IPS-18a (cell line): ENCODE results near the gene WFDC10B.
"Not testable (repeated sequence)": the region's sequence is repeated elsewhere in the genome, so short reads cannot be mapped to it uniquely, and the experiment has no call there.

Experiments used
- H3K27ac ChIP-seq: one replicate; pipeline ENCODE4 v1.5.1; 2013; ENCODE audit warnings: low read length
- H3K27me3 ChIP-seq: one replicate; pipeline ENCODE4 v1.6.1; 2013; ENCODE audit warnings: mild to moderate bottlenecking, low read length; ENCODE audit not compliant: control insufficient read depth, insufficient read depth
- H3K36me3 ChIP-seq: one replicate; pipeline ENCODE4 v1.6.1; 2013; ENCODE audit warnings: low read depth, low read length; ENCODE audit not compliant: control insufficient read depth
- H3K4me1 ChIP-seq: one replicate; pipeline ENCODE4 v1.6.1; 2013; ENCODE audit warnings: low read depth, low read length; ENCODE audit not compliant: control insufficient read depth
- H3K4me3 ChIP-seq: one replicate; pipeline ENCODE4 v1.5.1; 2013; ENCODE audit warnings: low read length
- H3K9ac ChIP-seq: one replicate; pipeline ENCODE4 v1.6.1; 2013; ENCODE audit warnings: mild to moderate bottlenecking, low read length, moderate library complexity
- H3K9me3 ChIP-seq: one replicate; pipeline ENCODE4 v1.6.1; 2013; ENCODE audit warnings: low read depth, low read length; ENCODE audit not compliant: control insufficient read depth

WFDC10B gene

DNA sequence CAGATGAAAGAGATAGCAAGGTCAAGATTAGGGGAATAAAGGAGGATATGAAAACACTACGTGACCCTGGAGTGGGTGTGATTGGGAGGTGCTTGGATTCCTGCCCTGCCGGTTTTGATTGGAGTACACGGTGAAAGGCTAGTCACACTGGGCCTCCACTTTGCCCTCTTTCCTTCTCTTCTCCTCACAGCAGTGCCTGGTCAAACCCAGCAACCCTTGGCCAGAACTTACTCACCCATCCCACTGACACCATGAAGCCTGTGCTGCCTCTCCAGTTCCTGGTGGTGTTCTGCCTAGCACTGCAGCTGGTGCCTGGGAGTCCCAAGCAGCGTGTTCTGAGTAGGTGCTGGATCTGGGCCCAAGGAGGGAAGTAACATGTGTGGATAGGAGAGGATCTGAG, 2.9 kb downstream of the WFDC10B start, which contains the start of gene WFDC13:
WFDC13 (plus strand) TSS at position 166 of the 400 bp plus-strand sequence; CDS start at position 252, 86 bp downstream.
- Histone ChIP-seq H3K36me3 (no peaks in the 10 kb centered on the region), H3K27me3 (no peaks in the 10 kb centered on the region), H3K27ac (no peak within 1 kb of the TSS), H3K9ac (no peak within 1 kb of the TSS), H3K4me3 (no peak within 1 kb of the TSS), H3K4me1 (no peaks in the 10 kb centered on the region), H3K9me3 (no peaks in the 10 kb centered on the region)

- Histone ChIP-seq H3K36me3 (no peaks in the 10 kb centered on the region), H3K27me3 (no peaks in the 10 kb centered on the region), H3K27ac (no peak overlapping the region), H3K9me3 (no peaks in the 10 kb centered on the region), H3K9ac (no peak overlapping the region), H3K4me1 (no peaks in the 10 kb centered on the region), H3K4me3 (no peak overlapping the region)
Observed at GRCh38 chr20:45701104-45701503, 3.7 kb downstream of the WFDC10B start.

GRCh38 chr20:45695496-45695895, 9.3 kb downstream of the WFDC10B start:
- no peaks in the 10 kb centered on the region for H3K36me3 ChIP-seq

GRCh38 chr20:45693346-45693745, 11.5 kb downstream of the WFDC10B start:
- not testable (repeated sequence) for H3K4me3 ChIP-seq, H3K27me3 ChIP-seq, H3K4me1 ChIP-seq, H3K36me3 ChIP-seq, H3K9me3 ChIP-seq, H3K9ac ChIP-seq, H3K27ac ChIP-seq

More at GRCh38 chr20:45695496-45695895, 9.3 kb downstream of the WFDC10B start:
- Histone ChIP-seq H3K27ac (no peak overlapping the region), H3K4me1 (no peaks in the 10 kb centered on the region), H3K4me3 (no peak overlapping the region), H3K27me3 (no peaks in the 10 kb centered on the region), H3K9me3 (peaks cover 7% of the 10 kb centered on the region), H3K9ac (no peak overlapping the region)

DNA sequence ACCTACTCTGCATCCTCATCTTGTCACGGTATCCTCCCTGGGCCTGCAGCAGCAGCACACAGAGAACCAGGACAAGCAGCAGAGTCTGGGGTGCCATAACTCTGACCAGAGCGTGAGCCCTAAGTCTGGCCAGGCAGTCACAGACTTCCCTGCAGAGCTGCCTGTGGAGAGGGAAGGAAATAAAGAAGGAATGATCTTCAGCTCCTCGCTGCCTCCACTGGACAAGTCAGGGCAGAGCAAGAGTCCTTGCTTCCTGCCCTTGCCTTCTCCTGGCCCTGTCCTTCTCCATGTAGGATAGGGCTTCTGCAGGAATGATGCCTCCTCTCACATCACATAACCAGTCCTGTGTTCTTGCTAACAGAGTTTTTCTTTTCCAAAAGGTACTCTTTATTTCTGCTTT, 18.9 kb downstream of the WFDC10B start:
- H3K9ac ChIP-seq: no peak overlapping the region
- H3K27ac ChIP-seq: no peak overlapping the region
- no peaks in the 10 kb centered on the region for H3K4me1 ChIP-seq
- no peaks in the 10 kb centered on the region for H3K36me3 ChIP-seq
- H3K4me3 ChIP-seq: no peak overlapping the region
- no peaks in the 10 kb centered on the region for H3K9me3 ChIP-seq
- no peaks in the 10 kb centered on the region for H3K27me3 ChIP-seq

DNA sequence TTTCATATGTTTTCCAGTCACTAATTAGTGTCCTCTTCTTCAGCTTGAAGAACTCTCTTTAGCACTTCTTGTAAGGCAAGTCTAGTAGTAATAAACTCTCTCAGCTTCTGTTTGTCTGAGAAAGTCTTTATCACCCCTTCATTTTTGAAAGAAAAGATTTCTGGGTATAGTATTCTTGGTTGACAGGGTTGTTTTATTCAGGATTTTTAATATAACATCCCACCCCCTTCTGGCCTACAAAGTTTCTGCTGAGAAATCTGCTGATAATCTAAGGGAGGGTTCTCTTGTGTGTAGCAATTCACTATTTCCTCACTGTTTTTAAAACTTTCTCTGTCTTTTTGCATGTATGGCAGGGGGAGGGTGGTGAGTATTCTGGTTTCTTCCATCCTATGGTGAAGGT, 25.2 kb downstream of the WFDC10B start:
- Histone ChIP-seq H3K9me3 (peaks cover 5% of the 10 kb centered on the region), H3K27ac (no peak overlapping the region), H3K4me1 (no peaks in the 10 kb centered on the region)

GRCh38 chr20:45672765-45673164, 32.1 kb downstream of the WFDC10B start:
- H3K9me3 ChIP-seq: no peaks in the 10 kb centered on the region
- H3K4me1 ChIP-seq: no peaks in the 10 kb centered on the region
- H3K27ac ChIP-seq: no peak overlapping the region
- H3K4me3 ChIP-seq: no peak overlapping the region
- H3K36me3 ChIP-seq: no peaks in the 10 kb centered on the region
- H3K27me3 ChIP-seq: no peaks in the 10 kb centered on the region
- no peak overlapping the region for H3K9ac ChIP-seq

More for the DNA sequence above, 25.2 kb downstream of the WFDC10B start:
- Histone ChIP-seq H3K27me3 (no peaks in the 10 kb centered on the region), H3K4me3 (no peak overlapping the region), H3K9ac (no peak overlapping the region), H3K36me3 (no peaks in the 10 kb centered on the region)

GRCh38 chr20:45670139-45670538, 34.7 kb downstream of the WFDC10B start, which contains the start of gene WFDC11:
Gene WFDC11 (minus strand): TSS chr20:45670239. CDS start chr20:45650600, 19,639 bp downstream.
- Histone ChIP-seq H3K4me1 (no peaks in the 10 kb centered on the region), H3K27ac (no peak within 1 kb of the TSS), H3K4me3 (no peak within 1 kb of the TSS), H3K27me3 (no peaks in the 10 kb centered on the region), H3K9ac (no peak within 1 kb of the TSS), H3K36me3 (no peaks in the 10 kb centered on the region), H3K9me3 (no peaks in the 10 kb centered on the region)

- not testable (repeated sequence) for H3K9ac ChIP-seq, H3K27me3 ChIP-seq, H3K27ac ChIP-seq, H3K4me3 ChIP-seq, H3K9me3 ChIP-seq, H3K4me1 ChIP-seq, H3K36me3 ChIP-seq
Observed at GRCh38 chr20:45657038-45657437, 47.8 kb downstream of the WFDC10B start.

GRCh38 chr20:45651726-45652125, 53.1 kb downstream of the WFDC10B start:
- not testable (repeated sequence) for H3K27ac ChIP-seq, H3K4me1 ChIP-seq, H3K4me3 ChIP-seq, H3K36me3 ChIP-seq, H3K27me3 ChIP-seq, H3K9me3 ChIP-seq, H3K9ac ChIP-seq

DNA sequence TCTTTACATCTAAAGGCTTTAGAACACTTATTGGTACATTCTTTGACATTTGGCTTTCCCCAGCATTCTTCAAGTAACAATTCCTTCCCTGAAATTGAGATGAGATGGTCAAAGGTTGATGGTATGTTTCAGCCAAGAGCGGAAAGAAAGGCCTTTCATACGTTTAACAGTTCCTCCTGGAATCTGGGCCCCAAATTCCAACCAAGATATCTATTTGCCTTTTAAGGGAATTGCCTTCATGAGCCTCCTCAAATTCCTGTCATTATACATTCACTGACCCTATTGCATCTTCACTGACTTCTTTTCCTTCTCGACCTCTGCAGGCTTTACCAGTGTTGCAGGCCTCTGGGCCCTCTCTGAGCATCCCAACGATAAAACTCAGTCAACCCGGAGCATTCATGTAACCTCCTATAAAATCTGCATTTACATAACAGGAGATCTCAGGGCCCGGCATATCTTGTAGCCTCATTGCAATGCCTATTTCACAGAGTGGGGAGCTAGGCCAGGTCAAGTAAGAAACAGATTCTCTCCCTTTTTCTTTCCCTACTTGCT, 55.4 kb downstream of the WFDC10B start:
- Histone ChIP-seq H3K27me3 (no peaks in the 10 kb centered on the region), H3K9me3 (no peaks in the 10 kb centered on the region), H3K4me3 (no peak overlapping the region), H3K4me1 (peaks cover 6% of the 10 kb centered on the region), H3K9ac (no peak overlapping the region), H3K27ac (no peak overlapping the region), H3K36me3 (no peaks in the 10 kb centered on the region)

DNA sequence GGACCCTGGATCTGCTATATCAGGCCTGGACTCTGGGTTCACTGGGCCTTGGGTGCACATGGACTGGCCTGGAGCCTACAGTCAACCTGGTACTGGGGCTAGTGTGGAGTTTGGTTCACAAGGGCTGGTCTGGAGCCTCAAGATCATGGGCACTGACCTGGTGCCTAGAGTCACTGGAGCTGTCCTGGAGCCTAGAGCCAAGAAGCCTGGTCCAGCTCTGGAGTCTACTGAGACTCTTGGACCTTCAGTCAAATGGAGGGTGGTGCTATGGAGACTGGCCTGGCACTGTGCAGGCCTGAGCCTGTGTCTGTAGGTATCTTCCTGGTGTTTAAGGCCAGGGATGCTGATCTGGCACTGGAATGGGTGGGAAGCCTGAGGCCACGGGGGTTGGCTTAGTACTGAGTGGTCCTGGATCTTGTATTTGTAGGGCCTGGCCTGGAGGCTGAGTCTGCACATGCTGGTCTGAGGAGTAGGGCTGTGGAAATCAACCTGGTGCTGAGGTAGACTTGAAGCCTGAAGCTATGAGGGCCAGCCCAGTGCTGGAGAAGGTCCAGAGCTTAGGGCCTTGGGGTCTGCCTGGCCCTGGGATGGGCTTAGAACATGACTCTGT, 57.3 kb downstream of the WFDC10B start:
- no peaks in the 10 kb centered on the region for H3K36me3 ChIP-seq
- H3K9ac ChIP-seq: no peak overlapping the region
- H3K27me3 ChIP-seq: no peaks in the 10 kb centered on the region
- no peak overlapping the region for H3K4me3 ChIP-seq
- peaks cover 6% of the 10 kb centered on the region for H3K4me1 ChIP-seq
- H3K9me3 ChIP-seq: no peaks in the 10 kb centered on the region
- no peak overlapping the region for H3K27ac ChIP-seq
